ENCODE data around the gene PHACTR3.

Gene PHACTR3

GRCh38 chr20:59777331-59777725 is 173.0 kb downstream of the PHACTR3 start:
- no peak for DNase-seq (ENCODE audit: low read depth in 2 of 2)

- no peak for DNase-seq (ENCODE audit: low read depth in 2 of 2)
Observed at GRCh38 chr20:59777814-59778575, 173.7 kb downstream of the PHACTR3 start.

GRCh38 chr20:59778615-59779200 is 174.4 kb downstream of the PHACTR3 start:
- DNase-seq (ENCODE audit: low read depth in 2 of 2): no peak

GRCh38 chr20:59779656-59780380 is 175.5 kb downstream of the PHACTR3 start:
- DNase-seq (ENCODE audit: low read depth in 2 of 2): no peak

GRCh38 chr20:59780494-59781185 is 176.3 kb downstream of the PHACTR3 start:
- no peak for DNase-seq (ENCODE audit: low read depth in 2 of 2)

GRCh38 chr20:59781226-59781625 is 176.9 kb downstream of the PHACTR3 start:
- DNase-seq (ENCODE audit: low read depth in 2 of 2): no peak

GRCh38 chr20:59782986-59783640 is 178.8 kb downstream of the PHACTR3 start:
- no peak for DNase-seq (ENCODE audit: low read depth in 2 of 2)

GRCh38 chr20:59783641-59784010 is 179.3 kb downstream of the PHACTR3 start:
- no peak for DNase-seq (ENCODE audit: low read depth in 2 of 2)

- no peak for DNase-seq (ENCODE audit: low read depth in 2 of 2)
Observed at GRCh38 chr20:59784365-59784764, 180.0 kb downstream of the PHACTR3 start.

GRCh38 chr20:59784791-59785668 is 180.7 kb downstream of the PHACTR3 start:
- no peak for DNase-seq (ENCODE audit: low read depth in 2 of 2)

- DNase-seq (ENCODE audit: low read depth in 2 of 2): no peak
Observed at GRCh38 chr20:59785669-59785959, 181.3 kb downstream of the PHACTR3 start.

GRCh38 chr20:59785986-59786795 is 181.9 kb downstream of the PHACTR3 start:
- DNase-seq (ENCODE audit: low read depth in 2 of 2): no peak

- no peak for DNase-seq (ENCODE audit: low read depth in 2 of 2)
Observed at GRCh38 chr20:59786801-59787537, 182.6 kb downstream of the PHACTR3 start.

GRCh38 chr20:59787538-59787890 is 183.2 kb downstream of the PHACTR3 start:
- DNase-seq (ENCODE audit: low read depth in 2 of 2): no peak

- DNase-seq (ENCODE audit: low read depth in 2 of 2): no peak
Observed at GRCh38 chr20:59788196-59788735, 183.9 kb downstream of the PHACTR3 start.

- no peak for DNase-seq (ENCODE audit: low read depth in 2 of 2)
Observed at GRCh38 chr20:59788811-59789397, 184.6 kb downstream of the PHACTR3 start.

- no peak for DNase-seq (ENCODE audit: low read depth in 2 of 2)
Observed at GRCh38 chr20:59789686-59790085, 185.3 kb downstream of the PHACTR3 start.

GRCh38 chr20:59790346-59790745 is 186.0 kb downstream of the PHACTR3 start:
- no peak for DNase-seq (ENCODE audit: low read depth in 2 of 2)

- DNase-seq (ENCODE audit: low read depth in 2 of 2): no peak
Observed at GRCh38 chr20:59792300-59792699, 188.0 kb downstream of the PHACTR3 start.
